A549 (cell line): Measurements from ENCODE around the gene KDELR1.

Experiments used
- CTCF ChIP-seq: fragments of >200 bp; sonication (Bioruptor Twin); formaldehyde crosslinking; IDR thresholded peaks from 3 replicates; pipeline ENCODE4 v1.5.1; 2016
- ELK1 ChIP-seq: fragments of 150-350 bp; IDR thresholded peaks from 2 replicates; pipeline ENCODE4 v1.6.1; 2014; ENCODE audit warnings: low read depth, mild to moderate bottlenecking, low read length
- KDM1A ChIP-seq: fragments of 200-600 bp; sonication (generic); IDR thresholded peaks from 2 replicates; pipeline ENCODE4 v1.6.1; 2016; ENCODE audit warnings: low read depth, mild to moderate bottlenecking
- MAX ChIP-seq: IDR thresholded peaks from 2 replicates; pipeline ENCODE4 v1.6.1; 2012
- POLR2A ChIP-seq: IDR thresholded peaks from 2 replicates; pipeline ENCODE4 v1.6.1; 2012; ENCODE audit warnings: mild to moderate bottlenecking, low read length
- RFX5 ChIP-seq: fragments of 450-650 bp; IDR thresholded peaks from 2 replicates; pipeline ENCODE4 v1.7.1; 2014; ENCODE audit warnings: antibody characterized with exemption, mild to moderate bottlenecking, moderate library complexity
- SMC3 ChIP-seq: fragments of >200 bp; sonication (Bioruptor Twin); formaldehyde crosslinking; IDR thresholded peaks from 3 replicates; pipeline ENCODE4 v1.6.1; 2018; ENCODE audit warnings: inconsistent platforms
- TF ChIP-seq, protein P1 (sequence below): fragments of 200-600 bp; sonication (generic); IDR thresholded peaks from 2 replicates; pipeline ENCODE4 v1.6.1; 2016; ENCODE audit warnings: antibody characterized with exemption, mild to moderate bottlenecking, moderate library complexity
- TF ChIP-seq, protein P2 (sequence below): fragments of 450-650 bp; IDR thresholded peaks from 2 replicates; pipeline ENCODE4 v1.6.1; 2014; ENCODE audit warnings: antibody characterized with exemption

DNA sequence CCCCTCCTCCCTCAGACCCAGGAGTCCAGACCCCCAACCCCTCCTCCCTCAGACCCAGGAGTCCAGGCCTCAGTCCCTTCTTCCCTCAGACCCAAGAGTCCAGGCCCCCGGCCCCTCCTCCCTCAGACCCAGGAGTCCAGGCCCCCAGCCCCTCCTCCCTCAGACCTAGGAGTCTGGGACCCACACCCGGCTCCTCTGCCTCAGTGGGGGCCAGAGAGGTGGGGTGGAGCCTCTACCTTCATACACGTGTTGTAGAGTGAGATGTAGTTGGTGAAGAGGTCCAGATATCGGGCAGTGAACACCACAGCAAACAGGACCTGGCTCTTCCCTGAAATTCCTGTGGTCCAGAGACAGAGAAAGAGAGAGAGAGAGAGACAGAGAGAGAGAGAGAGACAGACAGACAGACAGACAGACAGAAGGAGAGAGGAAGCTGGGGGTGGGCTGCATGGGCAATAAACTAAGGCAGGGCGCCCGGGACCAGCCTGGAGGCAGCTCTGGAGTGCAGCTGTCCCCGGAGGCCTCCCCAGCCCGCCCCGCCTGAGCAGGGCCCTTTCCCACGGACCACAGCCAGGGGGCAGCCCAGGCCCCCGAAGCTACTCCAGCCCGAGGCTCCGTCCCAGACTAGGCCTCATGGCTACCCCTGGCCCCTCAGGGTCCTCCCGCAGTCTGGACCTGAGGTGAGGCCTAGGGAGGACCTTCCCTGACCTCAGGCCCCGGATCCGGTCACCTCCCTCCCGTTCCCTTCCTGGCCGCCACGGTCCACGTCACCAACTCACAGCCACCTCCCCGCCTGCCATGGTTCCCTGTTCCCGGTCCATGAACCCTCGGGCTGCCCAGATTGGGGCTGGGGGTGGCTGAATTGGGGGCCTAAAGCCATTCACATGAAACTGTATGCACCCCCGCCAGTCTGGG lies 907 bp downstream of the KDELR1 start:
- TF ChIP-seq MAX (peak; percentile 76), POLR2A (no peak; the same call in 1 of the 2 replicates), RFX5 (no peak), ELK1 (no peak), CTCF (peak; percentile 47), SMC3 (peak; percentile 54), KDM1A (no peak)
- TF ChIP-seq, protein P1, sequence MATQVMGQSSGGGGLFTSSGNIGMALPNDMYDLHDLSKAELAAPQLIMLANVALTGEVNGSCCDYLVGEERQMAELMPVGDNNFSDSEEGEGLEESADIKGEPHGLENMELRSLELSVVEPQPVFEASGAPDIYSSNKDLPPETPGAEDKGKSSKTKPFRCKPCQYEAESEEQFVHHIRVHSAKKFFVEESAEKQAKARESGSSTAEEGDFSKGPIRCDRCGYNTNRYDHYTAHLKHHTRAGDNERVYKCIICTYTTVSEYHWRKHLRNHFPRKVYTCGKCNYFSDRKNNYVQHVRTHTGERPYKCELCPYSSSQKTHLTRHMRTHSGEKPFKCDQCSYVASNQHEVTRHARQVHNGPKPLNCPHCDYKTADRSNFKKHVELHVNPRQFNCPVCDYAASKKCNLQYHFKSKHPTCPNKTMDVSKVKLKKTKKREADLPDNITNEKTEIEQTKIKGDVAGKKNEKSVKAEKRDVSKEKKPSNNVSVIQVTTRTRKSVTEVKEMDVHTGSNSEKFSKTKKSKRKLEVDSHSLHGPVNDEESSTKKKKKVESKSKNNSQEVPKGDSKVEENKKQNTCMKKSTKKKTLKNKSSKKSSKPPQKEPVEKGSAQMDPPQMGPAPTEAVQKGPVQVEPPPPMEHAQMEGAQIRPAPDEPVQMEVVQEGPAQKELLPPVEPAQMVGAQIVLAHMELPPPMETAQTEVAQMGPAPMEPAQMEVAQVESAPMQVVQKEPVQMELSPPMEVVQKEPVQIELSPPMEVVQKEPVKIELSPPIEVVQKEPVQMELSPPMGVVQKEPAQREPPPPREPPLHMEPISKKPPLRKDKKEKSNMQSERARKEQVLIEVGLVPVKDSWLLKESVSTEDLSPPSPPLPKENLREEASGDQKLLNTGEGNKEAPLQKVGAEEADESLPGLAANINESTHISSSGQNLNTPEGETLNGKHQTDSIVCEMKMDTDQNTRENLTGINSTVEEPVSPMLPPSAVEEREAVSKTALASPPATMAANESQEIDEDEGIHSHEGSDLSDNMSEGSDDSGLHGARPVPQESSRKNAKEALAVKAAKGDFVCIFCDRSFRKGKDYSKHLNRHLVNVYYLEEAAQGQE, result no peak
- TF ChIP-seq, protein P2, sequence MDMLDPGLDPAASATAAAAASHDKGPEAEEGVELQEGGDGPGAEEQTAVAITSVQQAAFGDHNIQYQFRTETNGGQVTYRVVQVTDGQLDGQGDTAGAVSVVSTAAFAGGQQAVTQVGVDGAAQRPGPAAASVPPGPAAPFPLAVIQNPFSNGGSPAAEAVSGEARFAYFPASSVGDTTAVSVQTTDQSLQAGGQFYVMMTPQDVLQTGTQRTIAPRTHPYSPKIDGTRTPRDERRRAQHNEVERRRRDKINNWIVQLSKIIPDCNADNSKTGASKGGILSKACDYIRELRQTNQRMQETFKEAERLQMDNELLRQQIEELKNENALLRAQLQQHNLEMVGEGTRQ, result no peak
